GM18498 (cell line): ENCODE measurements around the gene SHB.
A peak's percentile ranks its signal among the peaks of the same experiment; 100 is the strongest.

Source experiments
- ATAC-seq: cut with Tn5 transposase; IDR thresholded peaks from one replicate; pipeline ENCODE4 v1.9.1; 2021; ENCODE audit warnings: mild to moderate bottlenecking, moderate library complexity; ENCODE audit not compliant: unreplicated experiment

The SHB gene

DNA sequence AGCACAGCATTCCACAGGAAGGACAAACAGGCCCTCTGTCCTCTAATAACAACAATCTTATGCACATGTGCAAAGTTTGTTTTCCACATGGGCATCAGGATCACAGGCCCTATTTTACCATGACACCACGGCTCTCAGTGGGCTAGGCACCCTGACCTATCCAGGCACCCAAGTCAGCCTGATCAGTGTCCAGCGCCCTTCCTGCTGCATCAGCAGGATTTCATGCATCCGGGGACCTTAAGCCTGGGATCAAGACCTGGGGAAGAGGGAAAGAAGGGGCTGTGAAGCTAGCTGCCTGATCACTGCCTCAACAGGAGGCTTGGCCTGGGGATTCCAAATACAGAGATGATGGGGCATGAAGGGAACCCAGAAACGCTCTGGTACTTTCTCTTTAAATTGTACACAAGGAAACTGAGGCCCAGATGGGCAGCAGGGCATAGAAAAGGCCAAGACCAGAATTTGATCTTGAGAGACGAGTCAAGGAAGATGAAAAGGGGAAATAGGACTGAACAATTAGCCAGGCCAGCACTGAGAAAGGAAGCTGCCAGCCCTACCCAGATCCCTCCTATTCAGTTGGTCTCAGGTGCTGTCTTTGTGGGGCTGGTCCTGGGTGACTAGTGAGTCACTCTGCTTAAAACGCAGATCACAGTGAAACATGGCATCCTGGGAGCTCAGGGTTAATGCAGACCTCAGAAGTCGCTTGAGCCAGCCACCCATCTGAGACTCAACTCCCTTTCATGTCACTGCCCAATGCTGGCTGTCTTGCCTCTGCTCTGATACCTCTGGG is 57.9 kb downstream of the SHB start:
- no peak for ATAC-seq

DNA sequence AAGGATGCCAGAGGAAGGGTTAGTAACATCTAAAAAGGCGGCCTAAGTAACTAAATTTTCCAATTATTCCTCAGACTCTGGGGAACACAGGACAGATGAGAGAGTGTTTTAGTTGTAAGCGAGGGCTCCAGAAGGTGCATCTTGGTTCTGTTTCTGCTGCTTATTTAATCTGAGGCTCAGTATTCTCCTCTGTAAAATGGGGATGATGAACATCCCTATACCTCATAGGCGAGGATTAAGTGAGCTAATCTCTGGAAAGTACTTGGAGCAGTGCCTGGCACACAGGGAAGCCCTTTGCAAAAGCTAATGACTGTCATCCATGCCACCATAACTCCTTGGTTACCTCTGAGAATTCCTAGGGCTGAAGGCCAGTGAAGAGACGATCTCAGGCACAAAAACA is 59.0 kb downstream of the SHB start:
- ATAC-seq, result no peak

DNA sequence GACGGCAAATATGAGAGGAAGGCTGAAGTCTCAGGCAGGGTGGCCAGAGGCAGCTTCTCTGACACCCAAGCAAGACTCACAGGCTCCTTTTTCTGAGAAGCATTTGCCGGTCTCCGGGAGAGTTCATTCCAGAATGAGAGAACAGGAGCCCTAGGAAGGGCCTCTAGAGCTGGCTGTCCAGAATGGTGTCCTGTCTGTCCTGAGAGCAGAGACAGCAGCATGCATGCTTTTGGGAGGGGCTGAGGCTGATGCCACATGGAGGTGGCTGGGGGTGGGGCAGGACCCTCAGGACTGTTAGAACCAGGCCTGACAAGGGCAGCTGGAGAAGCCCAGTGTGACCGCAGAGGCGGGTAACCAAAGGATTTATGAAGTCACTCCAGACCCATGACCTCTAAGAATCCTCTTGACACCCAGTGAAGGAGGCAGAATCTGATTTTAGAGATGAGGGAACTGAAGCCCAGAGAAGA is 60.0 kb downstream of the SHB start:
- ATAC-seq, result no peak

DNA sequence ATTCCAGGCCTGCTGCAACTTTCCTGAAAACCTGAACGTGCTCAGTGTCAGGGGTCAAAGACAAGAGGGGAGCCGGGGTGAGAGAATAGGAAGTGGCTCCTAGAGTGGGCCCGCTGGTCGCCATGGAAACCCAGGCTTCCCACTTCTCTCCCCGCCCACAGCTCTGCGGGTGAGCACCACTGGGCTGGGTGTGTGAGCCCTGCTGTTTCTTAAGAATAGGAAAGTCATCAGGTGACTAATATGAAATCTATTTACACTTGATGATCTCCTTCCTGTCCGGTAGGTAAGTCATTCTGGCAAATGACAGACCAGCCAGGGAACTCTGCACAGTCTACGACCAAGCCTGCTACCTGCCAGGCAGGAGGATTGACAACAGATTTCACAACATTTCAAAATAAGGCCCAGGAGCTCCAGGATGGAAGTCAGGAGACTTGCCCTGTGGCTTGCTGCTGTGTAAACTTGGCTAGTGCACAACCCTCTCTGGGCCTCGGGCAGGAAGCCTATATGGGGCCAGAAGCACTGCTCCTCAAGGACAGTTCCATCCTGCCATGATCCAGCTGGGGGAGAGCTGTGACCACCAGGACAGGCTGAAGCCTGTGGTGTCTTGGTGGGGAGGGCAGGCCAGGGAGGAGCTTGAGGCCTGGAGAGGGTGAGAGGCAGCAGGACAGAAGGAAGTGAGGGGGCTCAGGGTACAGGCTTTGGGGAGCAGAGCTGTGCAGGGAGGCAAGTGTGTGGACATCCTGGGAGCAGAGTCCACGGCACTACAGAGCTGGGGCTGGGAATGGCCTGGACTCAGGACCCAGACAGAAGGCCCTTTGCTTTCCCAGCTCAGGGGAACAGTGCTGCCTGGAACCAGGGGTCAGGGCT is 60.6 kb downstream of the SHB start:
- peak; percentile 81 for ATAC-seq

DNA sequence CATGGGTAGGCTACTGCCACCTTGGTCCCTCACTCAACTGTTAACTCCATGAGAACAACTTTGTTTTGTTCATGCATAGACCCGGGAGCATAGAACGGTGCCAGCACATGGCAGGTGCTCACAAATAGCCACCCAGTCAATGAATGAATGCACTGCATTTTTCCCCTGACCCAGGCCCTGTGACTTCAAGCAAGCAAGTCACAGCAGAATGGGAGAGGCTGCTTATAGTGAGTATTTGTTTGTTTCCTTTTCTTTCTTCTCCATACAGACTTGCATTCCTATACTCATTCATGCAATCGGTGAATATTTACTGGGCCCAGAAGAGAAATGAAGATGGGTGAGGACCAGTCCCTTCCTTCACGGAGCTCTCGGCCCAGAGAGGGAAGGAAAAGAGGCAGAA is 62.0 kb downstream of the SHB start:
- no peak for ATAC-seq

DNA sequence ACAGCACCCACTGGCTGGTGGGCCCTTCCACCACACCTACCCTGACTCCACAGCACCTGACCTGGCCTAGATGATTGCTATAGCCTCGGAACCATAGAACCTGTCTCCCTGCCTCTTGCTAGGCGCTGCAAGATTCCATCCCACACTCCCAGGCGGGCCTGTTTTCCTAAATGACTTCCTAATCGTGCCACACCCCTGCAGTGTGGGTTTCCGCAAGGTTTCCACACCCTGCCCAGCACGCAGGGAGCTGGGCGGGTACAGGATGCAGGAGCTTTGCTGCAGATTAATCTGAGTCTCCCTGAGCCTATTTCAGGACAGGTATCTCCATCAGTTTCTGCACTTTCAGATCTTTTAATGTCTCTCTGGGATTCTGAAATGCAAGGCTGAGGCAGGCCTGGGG is 62.9 kb downstream of the SHB start:
- ATAC-seq, result no peak

DNA sequence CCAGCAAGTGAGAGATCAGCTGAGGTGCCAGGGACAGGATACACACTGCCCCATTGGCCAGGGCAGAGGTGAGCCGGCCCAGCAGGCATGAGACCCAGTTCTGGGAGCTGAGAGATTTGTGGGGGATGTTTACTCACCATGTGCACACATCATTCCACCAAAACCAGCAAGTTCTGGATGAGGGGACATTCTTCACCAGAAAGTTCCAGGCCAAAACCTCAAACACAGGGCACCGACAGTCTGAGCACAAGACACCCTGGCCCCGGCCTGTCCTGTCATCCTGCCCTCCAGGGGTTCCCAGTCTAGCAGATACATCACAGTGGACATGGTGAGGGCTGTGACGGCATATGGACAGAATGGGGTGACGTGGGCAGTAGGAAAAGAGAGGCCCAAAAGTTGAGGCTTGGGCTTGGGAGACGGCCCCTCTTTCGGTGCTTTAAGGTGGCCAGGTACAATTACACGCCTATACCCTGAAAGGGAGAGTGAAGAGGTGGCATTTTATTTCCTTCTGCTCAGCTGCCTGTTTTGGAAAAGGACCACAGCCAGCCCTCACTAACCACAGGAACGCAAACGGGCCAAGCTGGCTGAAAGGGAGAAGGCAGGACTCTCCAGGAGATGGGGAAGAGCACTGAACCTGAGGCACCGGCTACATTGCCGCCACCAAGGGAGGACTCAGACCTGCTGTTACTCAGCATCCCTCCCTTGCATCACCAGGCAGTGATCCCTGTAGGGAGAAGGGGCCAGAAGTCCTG is 64.0 kb downstream of the SHB start:
- no peak for ATAC-seq

DNA sequence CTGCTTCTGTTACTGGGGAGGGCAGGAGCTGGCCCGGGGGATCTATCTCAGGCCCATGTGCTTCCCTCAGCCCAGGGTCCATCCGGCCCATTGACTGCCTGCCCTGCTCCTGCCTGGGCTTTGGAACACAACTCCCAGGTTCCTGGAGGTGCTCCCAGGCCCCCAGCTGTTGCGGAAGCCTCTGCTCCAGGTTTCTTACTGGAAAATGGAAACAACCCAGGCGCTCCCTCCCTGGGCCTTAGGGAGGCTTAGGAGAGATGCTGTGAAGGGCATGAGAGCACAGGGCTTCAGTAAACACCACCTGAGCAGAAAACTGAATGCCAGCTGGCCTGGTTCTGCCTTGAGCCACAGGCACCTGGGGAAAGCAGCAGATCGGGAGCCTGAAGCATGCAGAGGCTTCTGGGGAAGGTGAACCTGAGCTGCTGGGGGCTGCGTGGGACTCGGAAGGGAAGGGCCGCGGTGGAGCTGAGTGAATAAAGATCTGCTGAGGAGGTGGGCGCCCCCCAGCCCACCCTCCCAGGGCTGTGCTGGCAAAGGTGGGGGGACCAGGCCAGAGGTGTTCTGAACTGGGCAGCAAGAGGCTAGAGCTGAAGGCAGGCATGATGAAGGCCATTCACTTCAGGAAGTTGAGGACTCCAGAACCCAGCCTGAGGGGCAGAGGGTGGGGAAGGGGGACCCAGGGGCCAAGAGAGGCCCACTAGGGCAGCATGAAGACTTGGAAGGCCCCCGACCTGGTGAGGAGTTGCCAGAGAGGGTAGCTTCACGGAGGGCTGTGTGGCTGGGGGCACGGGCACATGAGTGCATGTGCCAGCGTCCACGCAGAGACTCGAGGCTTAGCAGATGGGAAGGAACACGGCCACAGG is 64.8 kb downstream of the SHB start:
- ATAC-seq, result no peak

DNA sequence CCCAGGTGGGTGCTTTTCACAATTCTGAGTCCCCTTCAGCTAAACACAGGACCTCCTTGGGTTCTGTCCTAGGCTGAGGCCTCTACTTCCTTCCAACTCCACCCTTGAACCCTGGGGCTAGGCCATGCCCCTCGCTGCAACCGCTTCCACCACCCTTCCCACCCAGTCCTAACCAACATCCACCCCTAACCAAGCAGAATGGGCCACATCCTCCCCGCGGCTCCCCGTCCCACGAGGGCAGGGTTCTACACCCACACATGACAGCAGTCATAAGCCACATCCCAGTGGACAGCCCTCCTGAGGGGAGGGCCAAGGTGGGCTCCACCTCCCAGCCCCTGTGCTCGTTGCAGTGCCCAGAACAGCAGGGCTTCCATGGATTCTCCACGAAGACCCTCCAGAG is 65.8 kb downstream of the SHB start:
- no peak for ATAC-seq

DNA sequence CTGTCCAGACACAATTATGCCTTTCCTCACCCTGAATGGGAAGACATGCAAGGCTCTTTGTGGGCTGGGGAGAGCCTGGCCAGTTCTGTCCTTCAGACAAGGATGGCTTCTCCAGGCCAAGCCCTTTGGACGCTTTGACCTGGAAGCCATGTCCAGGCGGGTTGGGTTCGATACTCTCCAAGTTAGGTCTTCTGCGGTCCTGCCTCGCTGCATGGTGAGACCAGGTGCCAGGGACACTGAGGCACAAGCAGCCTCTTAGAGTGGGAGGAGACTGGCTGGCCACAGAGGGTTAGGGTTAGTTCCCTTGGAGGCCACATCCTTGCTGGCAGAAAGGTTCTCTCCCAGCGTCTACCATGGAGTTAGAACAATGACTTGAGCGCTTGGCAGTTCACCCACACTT is 67.6 kb downstream of the SHB start:
- ATAC-seq, result no peak

DNA sequence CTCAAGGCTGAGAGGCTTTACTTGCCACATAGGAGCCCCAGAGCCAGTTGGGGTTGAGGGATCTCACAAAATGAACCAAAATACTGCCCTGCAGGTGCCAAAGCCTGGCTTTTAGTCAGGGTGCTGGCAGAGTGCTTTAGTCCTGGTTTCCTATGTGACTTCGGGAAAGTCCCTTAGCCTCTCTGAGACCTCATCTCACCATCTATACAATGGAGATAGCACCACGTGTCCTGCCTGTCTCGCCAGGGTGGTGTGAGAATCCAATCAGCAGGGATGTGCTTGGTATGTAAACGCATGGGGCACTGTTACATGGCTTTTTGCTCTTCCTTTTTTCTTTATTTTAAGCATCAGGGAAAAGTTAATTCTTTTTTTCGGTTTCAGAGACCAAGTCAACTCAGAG is 68.3 kb downstream of the SHB start:
- no peak for ATAC-seq

DNA sequence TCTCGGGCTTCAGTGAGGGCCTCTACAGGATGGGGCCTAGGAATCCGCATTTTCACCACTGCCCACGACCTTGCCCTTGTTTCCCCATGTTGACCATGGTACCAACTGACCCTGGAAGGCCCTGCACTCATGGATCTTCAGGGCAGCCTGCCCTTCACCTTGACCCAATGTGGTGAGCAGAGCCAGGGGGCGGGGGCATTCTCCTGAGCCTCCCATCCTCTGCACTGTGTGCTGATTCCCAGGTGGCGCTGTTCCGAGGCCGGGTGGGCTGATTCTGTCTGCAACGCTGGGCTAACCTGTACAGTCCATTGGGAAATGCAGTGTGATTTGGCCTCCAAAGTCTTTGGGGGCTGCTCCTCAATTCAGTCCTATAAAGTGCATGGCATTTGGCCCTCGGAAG is 68.7 kb downstream of the SHB start:
- no peak for ATAC-seq

DNA sequence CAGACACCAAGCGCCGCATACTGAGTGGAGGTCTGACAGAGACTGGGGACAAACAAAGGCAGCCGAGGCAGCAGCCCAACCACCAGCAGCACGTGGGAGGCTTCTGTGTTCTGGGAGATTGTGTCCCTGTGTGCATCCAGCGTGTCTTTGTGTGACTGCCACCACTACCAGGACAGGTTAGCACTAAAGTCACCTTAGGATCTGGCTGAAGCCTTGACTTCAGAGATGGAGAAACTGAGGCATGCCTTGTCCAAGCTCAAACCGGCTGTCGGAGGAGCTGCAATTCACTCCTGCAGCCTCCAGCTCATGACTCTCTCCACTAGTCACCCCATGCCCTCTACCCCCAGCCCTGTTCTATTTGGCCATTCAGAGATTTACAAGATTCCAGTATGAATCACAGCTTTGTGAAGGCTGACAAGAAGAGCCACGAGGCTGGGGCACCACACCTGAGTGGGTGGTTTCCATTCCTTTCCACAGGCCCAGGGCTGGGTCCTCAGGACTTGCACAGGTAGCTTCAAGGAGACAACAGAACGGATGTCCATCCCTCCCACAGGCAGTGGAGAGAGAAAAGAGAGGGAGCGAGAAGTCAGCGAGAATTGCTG is 69.3 kb downstream of the SHB start:
- no peak for ATAC-seq

DNA sequence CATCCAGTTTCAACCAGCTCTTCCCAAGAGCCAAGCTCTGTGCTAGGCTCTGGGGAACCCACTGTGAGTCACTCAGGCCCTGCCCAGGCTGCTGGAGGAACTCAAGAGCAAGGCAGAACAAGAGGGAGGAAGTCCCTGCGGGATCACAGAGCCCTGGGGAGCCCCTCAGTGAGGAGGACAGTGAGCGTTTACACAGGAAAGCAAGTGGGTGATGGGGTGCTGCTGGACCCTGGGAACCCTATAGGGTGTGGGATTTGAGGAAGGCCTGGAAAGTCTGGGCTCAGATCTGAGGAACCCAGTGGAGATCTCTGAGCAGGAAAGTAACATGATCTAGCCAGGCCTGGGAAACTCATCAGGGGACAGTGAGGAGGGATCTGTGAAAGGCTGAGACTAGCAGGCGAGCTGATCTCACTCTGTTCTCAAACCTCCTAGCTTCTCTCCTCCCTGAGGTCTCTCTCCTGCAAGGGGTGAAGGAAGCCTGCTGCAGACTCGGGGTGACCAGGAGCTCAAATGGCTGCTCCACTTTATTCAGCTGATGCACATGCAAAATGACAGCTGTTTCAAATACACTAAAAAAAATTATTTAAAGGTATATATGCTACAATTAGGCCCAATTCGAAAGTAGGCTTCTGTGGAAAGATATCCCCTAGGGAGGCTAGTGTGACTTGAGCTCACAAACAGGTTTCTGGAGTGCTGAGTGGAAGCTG is 70.0 kb downstream of the SHB start:
- ATAC-seq, result no peak

DNA sequence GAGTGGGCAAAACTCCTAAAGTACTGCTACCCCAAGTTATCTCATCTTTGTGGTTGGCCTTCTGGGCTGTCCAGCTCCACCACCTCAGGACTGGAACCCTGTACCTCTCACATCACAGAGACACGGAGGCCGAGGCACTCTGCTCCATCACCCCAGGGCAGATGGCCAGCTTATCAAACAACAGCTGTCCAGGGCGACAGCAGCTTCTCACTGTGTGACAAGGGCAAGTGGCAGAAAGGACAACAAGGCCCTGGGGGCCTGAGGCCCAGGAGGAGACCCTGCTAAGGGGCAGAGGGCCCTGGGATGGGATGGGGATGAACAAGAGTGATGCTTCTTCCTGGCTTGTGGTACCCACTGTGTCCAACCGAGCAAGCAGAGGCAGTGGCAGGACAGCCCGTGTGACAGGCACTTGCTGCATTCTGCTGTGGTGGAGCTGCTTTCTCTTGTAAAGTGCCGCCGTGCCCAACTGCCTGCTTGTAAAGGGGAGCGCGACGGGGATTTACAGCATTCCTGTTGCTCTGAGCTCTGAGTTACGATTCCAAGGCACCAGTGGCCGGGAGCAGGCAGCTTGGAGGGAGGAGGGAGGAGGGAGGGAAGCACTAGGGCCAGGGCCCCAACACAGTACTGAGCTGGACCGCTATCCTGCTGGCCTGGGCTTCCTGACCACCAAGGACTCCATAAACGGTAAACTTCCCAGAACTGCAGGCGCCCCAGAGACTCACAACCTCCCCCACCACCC is 71.2 kb downstream of the SHB start:
- no peak for ATAC-seq

DNA sequence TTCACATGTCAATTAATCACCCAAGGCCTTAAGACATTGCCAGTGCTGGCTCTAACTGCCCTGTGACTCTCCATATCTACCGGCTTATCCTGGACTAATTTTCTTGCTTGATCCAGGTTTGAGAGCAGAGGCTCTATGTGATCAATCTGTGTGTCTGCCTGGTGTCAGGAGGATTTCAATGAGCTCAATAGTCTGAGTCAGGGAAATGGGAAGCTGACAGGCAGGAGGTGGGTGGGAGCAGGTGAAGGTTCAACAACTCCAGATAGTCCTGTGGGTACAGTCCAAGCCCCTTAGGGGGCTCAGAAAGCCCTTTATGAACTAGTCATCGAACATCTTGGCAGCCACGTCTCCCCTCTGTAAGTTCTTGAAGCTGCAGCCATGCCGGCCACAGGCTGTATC is 72.2 kb downstream of the SHB start:
- ATAC-seq, result no peak

DNA sequence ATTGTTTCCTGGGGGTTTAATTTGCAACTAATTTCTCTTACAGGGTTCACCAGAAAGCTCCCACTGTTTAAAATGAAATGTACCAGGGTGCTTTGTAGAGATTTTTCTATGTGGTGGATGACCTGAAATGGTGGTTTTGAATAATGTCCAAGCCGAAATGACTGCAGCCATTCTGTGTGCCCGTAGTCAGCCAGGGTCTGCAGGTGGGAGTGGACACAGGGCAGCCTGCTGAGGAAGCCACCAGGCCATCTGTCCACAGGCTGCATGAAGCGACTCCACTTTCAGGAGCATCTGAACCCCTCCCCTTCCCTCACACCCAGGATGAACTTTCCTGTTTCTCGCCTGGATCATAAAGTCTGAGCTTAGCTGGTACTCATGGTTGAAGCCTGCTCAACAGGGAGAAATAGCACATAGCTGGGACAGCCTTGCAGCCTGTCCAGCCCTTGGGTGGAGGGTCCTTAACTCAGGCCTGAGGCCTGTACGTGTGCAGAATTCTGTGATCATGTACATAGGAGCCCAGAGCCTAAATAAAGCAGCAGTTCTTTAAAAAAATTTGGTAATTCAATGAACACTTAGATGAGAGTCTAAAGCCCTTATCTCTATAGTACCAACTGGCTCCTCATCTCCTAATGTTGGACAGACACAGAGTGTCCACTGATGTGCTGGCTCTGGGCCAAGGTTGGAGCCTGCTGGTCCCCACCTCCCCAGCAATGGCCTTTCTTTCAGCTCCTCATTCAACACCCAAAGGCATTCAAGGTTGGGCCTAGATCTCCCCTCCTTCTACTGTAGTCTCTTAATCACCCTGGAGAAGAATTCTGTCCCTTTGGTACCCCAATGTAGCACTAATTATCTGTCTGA is 72.8 kb downstream of the SHB start:
- ATAC-seq, result no peak

DNA sequence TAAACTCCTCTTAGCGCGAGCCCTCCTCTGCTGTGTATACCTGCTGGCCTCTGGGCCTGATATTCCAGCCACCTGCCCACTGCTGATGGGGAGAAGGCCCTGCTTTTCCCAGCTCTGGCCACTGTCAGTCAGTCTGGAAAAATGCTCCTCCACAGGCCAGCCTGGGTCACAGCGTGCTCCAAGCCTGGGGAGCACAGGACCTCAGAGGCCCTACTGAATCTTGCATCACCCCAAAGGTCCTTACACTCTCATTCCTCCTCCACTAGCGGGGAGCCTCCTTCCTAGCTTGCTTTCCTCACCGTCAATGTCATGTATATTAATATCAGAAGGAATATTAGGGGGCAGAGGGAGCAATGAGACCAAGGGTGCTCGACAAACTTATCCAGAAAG is 73.7 kb downstream of the SHB start:
- ATAC-seq, result no peak
